H1 (cell line): ENCODE data around the gene CCDC112. TPM values are rescaled to one million over a fixed set of nuclear protein-coding genes. Genes with fewer than 3 reads are reported as not detected.
A peak's percentile ranks its signal among the peaks of the same experiment; 100 is the strongest.

ENCODE experiments used
- CTCF ChIA-PET: fragments of 300-600 bp; sonication (Branson Sonifier 250); formaldehyde crosslinking; loops from one replicate; lab custom pipeline; 2021; ENCODE audit not compliant: partially characterized antibody; lab: Charles Lee
- POLR2A ChIA-PET: fragments of 300-600 bp; sonication (Branson Sonifier 250); formaldehyde crosslinking; loops from one replicate; lab custom pipeline; 2021; ENCODE audit warnings: inconsistent platforms; ENCODE audit not compliant: partially characterized antibody; lab: Charles Lee
- DNase-seq, 2 experiments: peaks; one replicate each; pipeline versions ENCODE4 v3.0.0 to v3.0.0-alpha.2; 2010 to 2022; ENCODE audit warnings: low spot score in 2 of 2, low read depth in 1 of 2, mixed read lengths in 1 of 2
- FAIRE-seq: peaks from 2 replicates; lab custom pipeline; 2011; peaks lifted over from hg19 to GRCh38; lab: Jason Lieb, UNC
- H2AFZ ChIP-seq: 2 replicates; pipeline ENCODE4 v1.8.1; 2012; ENCODE audit warnings: low read length, inconsistent platforms
- H2AK5ac ChIP-seq: 2 replicates; pipeline ENCODE4 v1.6.1; 2013; ENCODE audit warnings: low read depth, low read length
- H2BK120ac ChIP-seq: replicated peaks from 2 replicates; pipeline ENCODE3; 2013; ENCODE audit warnings: low read depth, low read length, inconsistent platforms
- H2BK12ac ChIP-seq: 2 replicates; pipeline ENCODE4 v1.6.1; 2013; ENCODE audit warnings: low read depth, low read length
- H2BK15ac ChIP-seq: 2 replicates; pipeline ENCODE4 v1.6.1; 2013; ENCODE audit warnings: low read length
- H2BK20ac ChIP-seq: 2 replicates; pipeline ENCODE4 v1.6.1; 2013; ENCODE audit warnings: low read length
- H2BK5ac ChIP-seq: 2 replicates; pipeline ENCODE4 v1.6.1; 2013; ENCODE audit warnings: low read depth, low read length
- H3K14ac ChIP-seq: 2 replicates; pipeline ENCODE4 v1.6.1; 2013; ENCODE audit warnings: inconsistent platforms; ENCODE audit not compliant: insufficient read length
- H3K18ac ChIP-seq: 2 replicates; pipeline ENCODE4 v1.6.1; 2013; ENCODE audit warnings: low read length; ENCODE audit errors: extremely low read depth
- H3K23ac ChIP-seq: 2 replicates; pipeline ENCODE4 v1.6.1; 2013; ENCODE audit warnings: inconsistent platforms; ENCODE audit not compliant: insufficient read length
- H3K23me2 ChIP-seq: 2 replicates; pipeline ENCODE4 v1.6.1; 2013; ENCODE audit warnings: low read depth, low read length
- H3K27ac ChIP-seq: 2 replicates; pipeline ENCODE4 v1.6.1; 2011; ENCODE audit warnings: low read depth, low read length, inconsistent platforms
- H3K27me3 ChIP-seq, 4 experiments: replicated peaks in 1 of 4; 1 replicate in 1 of 4; 2 replicates in 3 of 4; pipeline versions ENCODE4 v1.6.1 to v1.8.1; 2011 to 2013; ENCODE audit warnings: low read length in 3 of 4, mild to moderate bottlenecking in 3 of 4, inconsistent platforms in 2 of 4, mixed read lengths in 2 of 4, moderate library complexity in 1 of 4; ENCODE audit not compliant: control insufficient read depth in 3 of 4, insufficient read depth in 3 of 4; ENCODE audit errors: extremely low read depth in 1 of 4
- H3K36me3 ChIP-seq, 4 experiments: 2 replicates each; pipeline versions ENCODE4 v1.6.1 to v1.8.1; 2011 to 2013; ENCODE audit warnings: mild to moderate bottlenecking in 4 of 4, low read length in 3 of 4, moderate library complexity in 2 of 4, control low read depth in 1 of 4, inconsistent platforms in 1 of 4; ENCODE audit not compliant: insufficient read depth in 4 of 4, control insufficient read depth in 2 of 4
- H3K4ac ChIP-seq: replicated peaks from 2 replicates; pipeline ENCODE3; 2013; ENCODE audit warnings: low read length, low read depth, mixed read lengths, inconsistent platforms; ENCODE audit not compliant: insufficient read length
- H3K4me1 ChIP-seq, 4 experiments: replicated peaks in 1 of 4; 1 replicate in 1 of 4; 2 replicates in 3 of 4; pipeline versions ENCODE4 v1.6.1 to v1.8.1; 2011 to 2013; ENCODE audit warnings: low read length in 3 of 4, inconsistent platforms in 2 of 4, mixed read lengths in 1 of 4; ENCODE audit not compliant: insufficient read depth in 4 of 4, control insufficient read depth in 3 of 4
- H3K4me2 ChIP-seq, 2 experiments: 2 replicates each; pipeline versions ENCODE4 v1.6.1 to v1.8.1; 2011 to 2013; ENCODE audit warnings: low read depth in 2 of 2, low read length in 2 of 2, control low read depth in 1 of 2, inconsistent platforms in 1 of 2, mild to moderate bottlenecking in 1 of 2; ENCODE audit not compliant: insufficient read depth in 1 of 2
- H3K4me3 ChIP-seq, 4 experiments: fragments of 200-600, 300-600 bp in 1 of 4; sonication (generic), shearing (Covaris generic), sonication (Bioruptor Twin) in 1 of 4; 2 replicates each; pipeline versions ENCODE4 v1.5.1 to v1.8.1; 2011 to 2016; ENCODE audit warnings: low read length in 4 of 4, low read depth in 3 of 4, control low read depth in 2 of 4, inconsistent platforms in 2 of 4, mild to moderate bottlenecking in 2 of 4, mixed read lengths in 1 of 4, moderate library complexity in 1 of 4; ENCODE audit not compliant: insufficient read depth in 2 of 4; ENCODE audit errors: extremely low read depth in 1 of 4
- H3K56ac ChIP-seq: replicated peaks from 2 replicates; pipeline ENCODE3; 2013; ENCODE audit warnings: low read depth, mild to moderate bottlenecking, mixed read lengths, low read length, inconsistent platforms; ENCODE audit not compliant: insufficient read length
- H3K79me1 ChIP-seq: 2 replicates; pipeline ENCODE4 v1.6.1; 2013; ENCODE audit warnings: low read depth, low read length, control low read depth
- H3K79me2 ChIP-seq, 2 experiments: 2 replicates each; pipeline versions ENCODE4 v1.6.1 to v1.8.1; 2012 to 2013; ENCODE audit warnings: low read length in 2 of 2, mild to moderate bottlenecking in 2 of 2, inconsistent platforms in 1 of 2; ENCODE audit not compliant: insufficient read depth in 2 of 2, control insufficient read depth in 1 of 2
- H3K9ac ChIP-seq, 4 experiments: replicated peaks in 1 of 4; 1 replicate in 1 of 4; 2 replicates in 3 of 4; pipeline versions ENCODE4 v1.6.1 to v1.8.1; 2011 to 2013; ENCODE audit warnings: low read depth in 3 of 4, low read length in 3 of 4, control low read depth in 2 of 4, mild to moderate bottlenecking in 2 of 4, moderate library complexity in 2 of 4, inconsistent platforms in 1 of 4; ENCODE audit errors: extremely low read depth in 1 of 4
- H3K9me3 ChIP-seq, 2 experiments: 2 replicates each; pipeline versions ENCODE4 v1.6.1 to v1.8.1; 2012 to 2013; ENCODE audit warnings: mild to moderate bottlenecking in 2 of 2, moderate library complexity in 2 of 2, control low read depth in 1 of 2, inconsistent platforms in 1 of 2, low read depth in 1 of 2, low read length in 1 of 2, mixed read lengths in 1 of 2; ENCODE audit not compliant: insufficient read depth in 2 of 2
- H4K20me1 ChIP-seq, 2 experiments: replicated peaks in 1 of 2; 2 replicates each; pipeline versions ENCODE3 to v1.8.1; 2011 to 2013; ENCODE audit warnings: inconsistent platforms in 2 of 2, low read length in 2 of 2, mild to moderate bottlenecking in 1 of 2; ENCODE audit not compliant: insufficient read depth in 2 of 2, control insufficient read depth in 1 of 2
- H4K5ac ChIP-seq: 2 replicates; pipeline ENCODE4 v1.6.1; 2013; ENCODE audit warnings: low read length, low read depth, mixed read lengths, inconsistent platforms; ENCODE audit not compliant: insufficient read length
- H4K8ac ChIP-seq: 2 replicates; pipeline ENCODE4 v1.8.0; 2013; ENCODE audit warnings: mild to moderate bottlenecking, moderate library complexity, low read length, inconsistent platforms; ENCODE audit not compliant: insufficient read depth; ENCODE audit errors: extremely low read depth
- H4K91ac ChIP-seq: replicated peaks from 2 replicates; pipeline ENCODE3; 2013; ENCODE audit warnings: low read length, mixed read lengths, inconsistent platforms; ENCODE audit not compliant: insufficient read length
- RAD21 ChIP-seq, 2 experiments: IDR thresholded peaks in 1 of 2; conservative IDR thresholded peaks in 1 of 2; 2 replicates each; pipeline ENCODE4 v1.6.1; 2011; ENCODE audit warnings: low read depth in 2 of 2, low read length in 2 of 2, improper control_type of control experiment in 1 of 2, inconsistent platforms in 1 of 2, mild to moderate bottlenecking in 1 of 2, moderate library complexity in 1 of 2
- SIX5 ChIP-seq: IDR thresholded peaks from 2 replicates; pipeline ENCODE4 v1.6.1; 2011; ENCODE audit warnings: mild to moderate bottlenecking, low read depth, low read length
- WGBS, 2 experiments: shearing (Covaris generic) in 1 of 2; methylation state at CpG; one replicate each; pipeline versions ENCODE4 v1.1.6 to v1.1.7; 2013 to 2015; ENCODE audit warnings: low lambda C conversion rate in 2 of 2, mixed read lengths in 2 of 2, inconsistent platforms in 1 of 2, low coverage in 1 of 2, missing lambda C conversion rate in 1 of 2; ENCODE audit not compliant: insufficient replicate concordance in 2 of 2, insufficient coverage in 1 of 2, insufficient read length in 1 of 2; ENCODE audit errors: extremely low coverage in 1 of 2, missing lambda C conversion rate in 1 of 2; 5-methylcytosine and 5-hydroxymethylcytosine counted together
- polyA plus RNA-seq, 7 experiments: library from polyadenylated mRNA; depleted of rRNA in 3 of 7; stranded (reverse) in 5 of 7; unstranded in 2 of 7; fragments of >200 nt in 5 of 7; fragments of 200-250 nt in 2 of 7; gene quantifications; 1 replicate in 5 of 7; 2 replicates in 1 of 7; 4 replicates in 1 of 7; pipeline versions ENCODE4 v1.2.1 to v1.2.3, GENCODE V29; 2011 to 2013; ENCODE audit warnings: missing spikeins in 2 of 7, mixed read lengths in 2 of 7
- total RNA-seq: library from RNA; stranded (reverse); fragmentation: NEBNext Ultra II Directional; extraction: Animal tissue kit (Norgen Biotek cat#: 25700); gene quantifications from 2 replicates; pipeline ENCODE4 v1.2.1, GENCODE V29; 2021
- TF ChIP-seq, protein P1 (sequence below), 3 experiments: IDR thresholded peaks; 1 replicate in 2 of 3; 2 replicates in 1 of 3; pipeline versions ENCODE4 v1.5.1 to v1.6.1; 2011; ENCODE audit warnings: low read length in 3 of 3, mild to moderate bottlenecking in 3 of 3, inconsistent platforms in 2 of 3, low read depth in 1 of 3, moderate library complexity in 1 of 3; ENCODE audit not compliant: insufficient read depth in 1 of 3; ENCODE audit errors: control extremely low read depth in 1 of 3

CCDC112 gene
- total and polyA plus RNA-seq, 2 of the 8 experiments (the other 6 are each of a cell fraction or from before 2014, with no cell fraction given), result 3.3 to 15.6 TPM

DNA sequence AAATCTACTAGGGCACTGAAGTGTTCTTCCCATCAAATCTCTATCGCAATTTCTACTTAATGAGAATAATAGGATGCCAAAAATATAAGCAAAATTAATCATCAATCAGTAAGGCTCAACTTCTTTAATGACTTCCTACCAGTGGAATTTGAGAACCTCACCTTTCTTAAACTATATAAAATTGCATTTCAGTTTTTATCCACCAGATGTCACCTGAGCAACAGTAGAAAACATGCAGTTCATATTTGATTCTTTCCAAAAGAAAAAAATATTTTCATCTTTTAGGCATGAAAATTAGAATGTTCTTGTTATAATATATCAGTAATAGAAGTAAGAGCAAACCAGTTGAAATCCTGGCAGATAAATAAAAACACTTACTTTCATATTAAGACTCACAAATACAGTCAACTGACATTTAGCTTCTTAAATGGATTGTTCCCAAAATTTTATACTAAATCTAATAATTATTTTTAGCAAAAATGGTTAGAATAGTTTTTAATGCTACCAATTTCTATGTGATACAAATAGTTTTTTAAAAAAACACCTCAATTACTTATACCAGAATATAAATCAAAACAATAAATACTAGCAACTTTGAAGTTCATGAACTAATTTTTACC lies 13.4 kb upstream of the CCDC112 start:
- H2BK120ac ChIP-seq, result no peak overlapping the region
- no peaks in the 10 kb centered on the region for H3K36me3 ChIP-seq
- no peak for DNase-seq
- H3K79me1 ChIP-seq, result no peaks in the 10 kb centered on the region
- FAIRE-seq, result no peak
- H4K91ac ChIP-seq, result no peak overlapping the region
- H2BK5ac ChIP-seq, result no peak overlapping the region
- no peak overlapping the region for H3K4me3 ChIP-seq
- TF ChIP-seq RAD21 (IDR thresholded peaks at IDR 0.05 in 1 of 2, conservative IDR thresholded peaks at IDR 0.05 in 1 of 2; ENCODE audit: low read depth in 2 of 2, low read length in 2 of 2) (peak in 1 of 2 experiments; percentile 63), SIX5 (no peak)
- TF ChIP-seq, protein P1, sequence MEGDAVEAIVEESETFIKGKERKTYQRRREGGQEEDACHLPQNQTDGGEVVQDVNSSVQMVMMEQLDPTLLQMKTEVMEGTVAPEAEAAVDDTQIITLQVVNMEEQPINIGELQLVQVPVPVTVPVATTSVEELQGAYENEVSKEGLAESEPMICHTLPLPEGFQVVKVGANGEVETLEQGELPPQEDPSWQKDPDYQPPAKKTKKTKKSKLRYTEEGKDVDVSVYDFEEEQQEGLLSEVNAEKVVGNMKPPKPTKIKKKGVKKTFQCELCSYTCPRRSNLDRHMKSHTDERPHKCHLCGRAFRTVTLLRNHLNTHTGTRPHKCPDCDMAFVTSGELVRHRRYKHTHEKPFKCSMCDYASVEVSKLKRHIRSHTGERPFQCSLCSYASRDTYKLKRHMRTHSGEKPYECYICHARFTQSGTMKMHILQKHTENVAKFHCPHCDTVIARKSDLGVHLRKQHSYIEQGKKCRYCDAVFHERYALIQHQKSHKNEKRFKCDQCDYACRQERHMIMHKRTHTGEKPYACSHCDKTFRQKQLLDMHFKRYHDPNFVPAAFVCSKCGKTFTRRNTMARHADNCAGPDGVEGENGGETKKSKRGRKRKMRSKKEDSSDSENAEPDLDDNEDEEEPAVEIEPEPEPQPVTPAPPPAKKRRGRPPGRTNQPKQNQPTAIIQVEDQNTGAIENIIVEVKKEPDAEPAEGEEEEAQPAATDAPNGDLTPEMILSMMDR (IDR thresholded peaks at IDR 0.05; ENCODE audit: control extremely low read depth in 1 of 3, insufficient read depth in 1 of 3, low read depth in 1 of 3, low read length in 3 of 3), result peak in 2 of 3 experiments; percentile 24 to 42; a peak in 2 of 4 replicates
- POLR2A ChIA-PET, result interaction anchor here (1.0 kb wide), 1 partner anchor 238 kb away, joined by 3 read pairs; no protein-coding TSS in a partner anchor
- no peaks in the 10 kb centered on the region for H3K79me2 ChIP-seq
- no peak overlapping the region for H2BK20ac ChIP-seq
- H3K27ac ChIP-seq, result no peak overlapping the region
- H3K9me3 ChIP-seq, result no peaks in the 10 kb centered on the region
- peaks cover 0 to 5% (median 0%) of the 10 kb centered on the region in 4 experiments; a peak in 2 of 7 replicates for H3K4me1 ChIP-seq
- no peak overlapping the region for H3K18ac ChIP-seq
- H3K4ac ChIP-seq, result no peak overlapping the region
- H3K27me3 ChIP-seq, result no peaks in the 10 kb centered on the region
- no peak overlapping the region for H3K56ac ChIP-seq
- CTCF ChIA-PET, result interaction anchor here (0.7 to 8.9 kb wide), 52 partner anchors 10 to 759 kb away, joined by 3 to 138 read pairs (median 4); partner anchors contain the start of genes CCDC112 and TMED7
- 10% methylated on average over 1 of the region's 1 CpG; no CpG with 5 or more reads in 1 of the 2 experiments for WGBS, 2 experiments
- H2AK5ac ChIP-seq, result no peak overlapping the region
- H3K23me2 ChIP-seq, result no peaks in the 10 kb centered on the region; the same call in 1 of the 2 replicates
- H2BK15ac ChIP-seq, result no peak overlapping the region
- H4K5ac ChIP-seq, result no peak overlapping the region
- H2AFZ ChIP-seq, result no peak overlapping the region
- no peak overlapping the region for H3K9ac ChIP-seq
- no peak overlapping the region for H3K4me2 ChIP-seq
- no peaks in the 10 kb centered on the region for H4K20me1 ChIP-seq
- H3K23ac ChIP-seq, result no peak overlapping the region
- H3K14ac ChIP-seq, result no peak overlapping the region
- H4K8ac ChIP-seq, result no peak overlapping the region
- H2BK12ac ChIP-seq, result no peak overlapping the region
